ENCODE measurements around the gene NOTCH1.

DNA sequence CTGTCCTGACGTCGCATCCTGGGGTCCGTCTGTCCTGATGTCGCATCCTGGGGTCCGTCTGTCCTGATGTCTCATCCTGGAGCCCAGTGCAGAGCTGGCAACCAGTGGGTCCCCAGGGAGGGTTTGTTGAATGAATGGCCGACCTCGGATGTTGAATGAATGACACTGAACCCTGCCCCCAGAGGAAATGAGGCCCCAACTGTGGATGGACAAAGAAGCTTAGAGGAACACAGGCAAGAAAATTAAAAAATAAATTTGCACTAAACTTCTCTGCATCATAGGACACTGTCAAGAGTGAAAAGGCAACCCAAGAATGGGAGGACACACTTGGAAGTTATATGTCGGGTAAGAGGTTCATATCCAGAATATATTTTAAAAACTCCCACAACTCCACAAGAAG, 47.7 kb upstream of the NOTCH1 start:
- TF ChIP-seq CTCF (IDR thresholded peaks at IDR 0.05; ENCODE audit: insufficient read depth, low read length, poor library complexity, severe bottlenecking) (no peak), EZH2phosphoT487 (conservative IDR thresholded peaks at IDR 0.05; ENCODE audit: low read length) (no peak)
